Testis (tissue), 2 donors: Measurements from ENCODE around the gene CERK.

ENCODE experiments used
- CTCF ChIP-seq, 3 experiments: fragments of 450-650 bp in 2 of 3; fragments of 200-600 bp in 1 of 3; sonication (generic) in 1 of 3; IDR thresholded peaks; one replicate each; pipeline ENCODE4 v1.5.1; 2016 to 2019; ENCODE audit warnings: antibody characterized with exemption in 3 of 3, mild to moderate bottlenecking in 2 of 3, moderate library complexity in 1 of 3
- POLR2A ChIP-seq: fragments of 450-650 bp; IDR thresholded peaks from one replicate; pipeline ENCODE4 v1.6.1; 2017; ENCODE audit warnings: antibody characterized with exemption, mild to moderate bottlenecking, moderate library complexity

GRCh38 chr22:46775850-46776826 is 38.1 kb upstream of the CERK start:
- no peak for TF ChIP-seq CTCF (IDR thresholded peaks at IDR 0.05)
- no peak for TF ChIP-seq POLR2A
